ENCODE measurements around the gene GADL1. TPM values are rescaled to one million over a fixed set of nuclear protein-coding genes. Genes with fewer than 3 reads are reported as not detected.

The GADL1 gene
- total and polyA plus RNA-seq, 9 donors: 0.01 to 13.3 (median 0.23) TPM; not detected in 3

GRCh38 chr3:30913176-30913575 lies 18.7 kb upstream of the GADL1 start:
- WGBS, 3 donors: 39 to 53% (median 44%) methylated on average over 4 of the region's 4 CpGs

GRCh38 chr3:30912301-30912700 lies 17.8 kb upstream of the GADL1 start:
- no peak overlapping the region for H3K27ac ChIP-seq
- H3K4me3 ChIP-seq: no peak overlapping the region
- H3K36me3 ChIP-seq: no peaks in the 10 kb centered on the region
- H3K9me3 ChIP-seq: no peaks in the 10 kb centered on the region
- TF ChIP-seq CTCF (IDR thresholded peaks at IDR 0.05): no peak
- no peak for TF ChIP-seq POLR2A (IDR thresholded peaks at IDR 0.05)
- TF ChIP-seq EP300 (IDR thresholded peaks at IDR 0.05): no peak
- no peaks in the 10 kb centered on the region for H3K27me3 ChIP-seq
- no peak for DNase-seq
- intact Hi-C loops (cut with DNase I): no loop called here
- H3K4me1 ChIP-seq (ENCODE audit: insufficient read depth): no peaks in the 10 kb centered on the region

More at GRCh38 chr3:30913176-30913575, 18.7 kb upstream of the GADL1 start:
- Histone ChIP-seq H3K4me1 (ENCODE audit: insufficient read depth) (no peaks in the 10 kb centered on the region), H3K27me3 (no peaks in the 10 kb centered on the region), H3K27ac (no peak overlapping the region), H3K9me3 (no peaks in the 10 kb centered on the region), H3K4me3 (no peak overlapping the region), H3K36me3 (no peaks in the 10 kb centered on the region)
- intact Hi-C loops (cut with DNase I): no loop called here
- no peak for DNase-seq
- TF ChIP-seq POLR2A (IDR thresholded peaks at IDR 0.05): no peak
- no peak for TF ChIP-seq CTCF (IDR thresholded peaks at IDR 0.05)
- no peak for TF ChIP-seq EP300 (IDR thresholded peaks at IDR 0.05)

- H3K27me3 ChIP-seq: no peaks in the 10 kb centered on the region
Observed at GRCh38 chr3:30908456-30909037, 14.1 kb upstream of the GADL1 start.

GRCh38 chr3:30904996-30905395 lies 10.5 kb upstream of the GADL1 start:
- no peaks in the 10 kb centered on the region for H3K4me1 ChIP-seq (ENCODE audit: insufficient read depth)
- H3K27me3 ChIP-seq: no peaks in the 10 kb centered on the region
- H3K4me3 ChIP-seq: no peak overlapping the region
- intact Hi-C loops (cut with DNase I): no loop called here
- TF ChIP-seq POLR2A (IDR thresholded peaks at IDR 0.05) (no peak), EP300 (IDR thresholded peaks at IDR 0.05) (no peak), CTCF (IDR thresholded peaks at IDR 0.05) (no peak)
- no peaks in the 10 kb centered on the region for H3K9me3 ChIP-seq
- 55 to 65% (median 58%) methylated on average over 4 of the region's 4 CpGs for WGBS, 3 donors
- H3K27ac ChIP-seq: no peak overlapping the region
- no peak for DNase-seq
- H3K36me3 ChIP-seq: no peaks in the 10 kb centered on the region

More at GRCh38 chr3:30908456-30909037, 14.1 kb upstream of the GADL1 start:
- no peaks in the 10 kb centered on the region for H3K36me3 ChIP-seq
- H3K4me3 ChIP-seq: no peak overlapping the region
- H3K9me3 ChIP-seq: no peaks in the 10 kb centered on the region
- intact Hi-C loops (cut with DNase I): no loop called here
- DNase-seq: no peak
- no peak overlapping the region for H3K27ac ChIP-seq
- 54 to 67% (median 61%) methylated on average over 7 of the region's 7 CpGs for WGBS, 3 donors
- H3K4me1 ChIP-seq (ENCODE audit: insufficient read depth): no peaks in the 10 kb centered on the region
- TF ChIP-seq CTCF (IDR thresholded peaks at IDR 0.05) (no peak), EP300 (IDR thresholded peaks at IDR 0.05) (no peak), POLR2A (IDR thresholded peaks at IDR 0.05) (no peak)
